GM12801 (cell line): Measurements from ENCODE around the gene CCS.

ENCODE experiments used
- TF ChIP-seq, protein P1 (sequence below): IDR thresholded peaks from one replicate; pipeline ENCODE4 v1.5.1; 2011; ENCODE audit warnings: control low read depth; ENCODE audit not compliant: insufficient read length; ENCODE audit errors: extremely low read depth

Gene CCS

DNA sequence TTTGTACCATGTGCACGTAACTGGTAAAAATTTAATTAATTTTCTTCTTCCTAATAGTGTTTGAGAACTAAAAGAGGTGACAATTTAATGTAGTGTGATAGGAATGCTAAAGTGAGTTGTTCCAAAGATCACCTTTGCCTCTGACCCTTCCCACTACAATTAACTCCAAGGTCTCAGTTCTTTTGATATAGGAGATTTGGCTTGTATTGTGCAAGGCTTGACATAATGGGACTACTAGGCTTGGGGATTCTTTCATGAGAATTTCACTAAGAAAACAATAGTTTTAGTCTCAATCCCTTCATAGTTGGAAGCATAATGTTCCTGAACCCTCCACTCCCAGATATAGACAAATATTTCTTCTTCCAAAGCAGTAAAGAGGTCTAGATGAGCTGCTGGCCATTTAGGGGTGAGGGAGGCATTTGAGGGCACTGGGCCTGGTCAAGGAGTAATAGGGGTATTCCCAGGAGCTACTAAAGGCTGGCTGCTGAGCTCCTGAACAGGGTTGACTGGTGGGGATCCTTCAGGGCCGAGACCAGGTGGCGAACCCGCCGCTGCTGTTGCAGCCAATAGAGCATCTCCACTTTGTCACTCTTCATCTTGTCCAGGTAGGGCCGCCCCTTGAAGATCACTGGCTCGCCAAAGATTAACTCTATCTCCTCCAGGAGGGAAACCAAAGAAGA, 2.8 kb upstream of the CCS start:
- TF ChIP-seq, protein P1, sequence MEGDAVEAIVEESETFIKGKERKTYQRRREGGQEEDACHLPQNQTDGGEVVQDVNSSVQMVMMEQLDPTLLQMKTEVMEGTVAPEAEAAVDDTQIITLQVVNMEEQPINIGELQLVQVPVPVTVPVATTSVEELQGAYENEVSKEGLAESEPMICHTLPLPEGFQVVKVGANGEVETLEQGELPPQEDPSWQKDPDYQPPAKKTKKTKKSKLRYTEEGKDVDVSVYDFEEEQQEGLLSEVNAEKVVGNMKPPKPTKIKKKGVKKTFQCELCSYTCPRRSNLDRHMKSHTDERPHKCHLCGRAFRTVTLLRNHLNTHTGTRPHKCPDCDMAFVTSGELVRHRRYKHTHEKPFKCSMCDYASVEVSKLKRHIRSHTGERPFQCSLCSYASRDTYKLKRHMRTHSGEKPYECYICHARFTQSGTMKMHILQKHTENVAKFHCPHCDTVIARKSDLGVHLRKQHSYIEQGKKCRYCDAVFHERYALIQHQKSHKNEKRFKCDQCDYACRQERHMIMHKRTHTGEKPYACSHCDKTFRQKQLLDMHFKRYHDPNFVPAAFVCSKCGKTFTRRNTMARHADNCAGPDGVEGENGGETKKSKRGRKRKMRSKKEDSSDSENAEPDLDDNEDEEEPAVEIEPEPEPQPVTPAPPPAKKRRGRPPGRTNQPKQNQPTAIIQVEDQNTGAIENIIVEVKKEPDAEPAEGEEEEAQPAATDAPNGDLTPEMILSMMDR, result no peak

DNA sequence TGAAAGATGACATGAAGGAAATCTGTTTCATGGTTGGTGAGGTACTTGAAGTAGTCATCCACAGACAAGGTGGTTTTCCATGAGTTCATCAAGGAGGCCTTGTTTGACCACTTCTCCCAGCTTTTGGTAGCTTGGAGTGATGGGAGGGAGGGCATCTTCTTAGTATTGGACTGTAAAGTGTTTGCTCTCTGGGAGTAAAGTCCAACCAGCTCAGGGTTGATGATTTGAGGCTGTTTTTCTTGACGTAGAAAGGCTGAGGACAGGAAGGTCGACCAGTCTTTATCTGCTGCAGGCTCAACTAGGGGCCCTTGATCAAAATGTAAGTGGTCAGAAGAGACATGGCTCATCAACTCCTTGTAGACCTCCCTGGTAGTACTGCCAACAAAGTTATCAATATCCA, 1.8 kb upstream of the CCS start:
- TF ChIP-seq, protein P1, result no peak

DNA sequence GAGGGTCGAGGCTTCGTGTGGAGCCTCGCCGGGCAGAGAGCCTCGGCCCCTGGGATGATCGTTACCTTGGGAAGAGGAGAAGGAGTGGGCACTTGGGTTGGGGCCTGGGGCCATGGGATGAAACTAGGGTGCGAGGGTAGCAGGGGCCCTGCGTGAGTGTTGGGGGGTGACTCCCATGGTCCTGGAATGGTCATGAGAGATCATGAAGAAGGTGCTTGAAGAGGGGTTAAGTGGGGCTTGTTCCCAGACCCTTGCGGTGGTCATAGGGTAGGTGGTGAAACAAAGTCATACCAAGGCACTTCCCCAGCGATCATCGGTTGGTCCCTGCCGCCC, 284 bp downstream of the CCS start:
- TF ChIP-seq, protein P1, result no peak

DNA sequence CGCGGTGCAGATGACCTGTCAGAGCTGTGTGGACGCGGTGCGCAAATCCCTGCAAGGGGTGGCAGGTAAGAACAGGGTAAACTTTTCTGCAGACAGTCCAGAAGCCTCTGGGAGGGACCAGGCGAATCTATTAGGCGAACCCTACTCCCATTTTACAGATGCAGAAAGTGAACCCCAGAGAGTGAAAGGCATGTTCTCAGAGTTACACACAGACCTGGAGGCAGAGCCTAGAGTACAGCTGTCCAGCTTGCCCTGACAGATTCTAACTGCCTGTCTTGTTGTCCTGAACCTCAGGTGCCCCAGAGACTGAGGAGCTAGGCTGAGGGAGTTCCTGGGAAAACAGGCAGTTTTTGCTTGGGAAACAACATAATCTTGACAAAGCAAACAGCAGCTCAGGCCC, 665 bp downstream of the CCS start:
- TF ChIP-seq, protein P1, result no peak

DNA sequence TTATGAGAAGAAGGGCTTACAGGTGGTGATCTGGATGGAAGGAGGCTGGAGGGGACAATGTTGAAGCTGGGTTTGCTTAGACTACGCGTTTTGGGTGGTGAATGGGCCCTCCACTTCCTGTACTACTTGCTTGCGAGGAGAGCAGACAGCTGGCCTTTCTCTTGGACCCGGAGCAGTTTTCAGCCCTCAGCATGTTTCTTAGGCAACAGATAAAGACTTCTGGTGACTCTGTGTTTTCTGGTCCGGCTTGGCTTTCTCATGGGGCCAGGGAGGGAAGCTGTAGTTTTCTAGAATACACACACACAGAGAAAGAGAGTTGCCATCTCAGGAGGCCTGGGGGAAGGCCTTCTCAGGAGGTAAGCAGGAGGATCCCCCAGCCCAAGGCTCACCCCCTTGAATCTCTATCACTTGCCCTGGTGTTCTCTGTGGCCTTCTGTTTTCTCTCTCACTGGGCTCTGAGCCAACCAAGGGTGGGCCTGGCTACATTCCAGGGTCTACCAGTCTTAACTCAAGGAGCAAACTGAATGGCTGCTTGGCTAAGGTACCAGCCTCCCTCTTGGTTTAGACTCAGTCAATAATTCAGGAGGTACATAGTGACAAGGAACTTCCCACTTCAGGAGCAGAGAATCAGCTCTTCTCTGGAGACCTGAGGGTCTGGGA, 2.4 kb downstream of the CCS start:
- TF ChIP-seq, protein P1, result no peak

DNA sequence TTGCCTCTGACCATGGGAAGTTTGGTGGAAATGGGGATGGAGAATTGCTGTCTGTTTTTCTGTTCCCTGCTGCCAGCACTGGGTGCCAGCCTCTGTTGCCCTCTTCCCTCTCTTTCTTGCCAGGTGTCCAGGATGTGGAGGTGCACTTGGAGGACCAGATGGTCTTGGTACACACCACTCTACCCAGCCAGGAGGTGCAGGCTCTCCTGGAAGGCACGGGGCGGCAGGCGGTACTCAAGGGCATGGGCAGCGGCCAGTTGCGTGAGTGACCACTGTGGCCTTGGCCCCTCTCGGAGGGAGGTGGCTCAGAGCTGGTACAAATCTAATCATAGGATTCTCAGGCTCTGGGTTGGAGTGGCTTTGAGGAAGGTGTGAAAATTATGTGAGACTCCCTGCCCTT, 6.0 kb downstream of the CCS start:
- TF ChIP-seq, protein P1, result no peak

DNA sequence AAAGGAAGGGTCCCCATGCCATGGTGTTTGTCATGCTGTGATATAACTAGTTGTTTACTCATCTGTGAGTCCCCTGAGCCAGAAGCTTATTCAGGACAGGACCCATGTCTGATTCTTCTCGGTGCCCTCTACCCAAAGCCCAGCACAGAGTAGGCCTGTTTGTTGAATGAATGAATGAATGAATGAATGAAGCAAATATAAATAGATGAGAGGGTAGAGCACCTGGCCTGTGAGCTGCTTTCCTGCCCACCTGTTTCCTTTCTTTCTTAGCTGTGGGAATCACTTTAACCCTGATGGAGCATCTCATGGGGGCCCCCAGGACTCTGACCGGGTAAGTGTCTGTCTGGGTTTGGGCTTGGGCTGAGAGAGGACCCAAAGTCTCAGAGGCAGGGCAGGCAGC, 7.2 kb downstream of the CCS start:
- TF ChIP-seq, protein P1, result no peak
